ENCODE measurements around the gene EYA2. TPM values are rescaled to one million over a fixed set of nuclear protein-coding genes. Genes with fewer than 3 reads are reported as not detected.
"Not testable (repeated sequence)": the region's sequence is repeated elsewhere in the genome, so short reads cannot be mapped to it uniquely, and the experiment has no call there.

The EYA2 gene
- total RNA-seq, 3 donors from 2014 or later: 5.4 to 19.2 (median 12.5) TPM

DNA sequence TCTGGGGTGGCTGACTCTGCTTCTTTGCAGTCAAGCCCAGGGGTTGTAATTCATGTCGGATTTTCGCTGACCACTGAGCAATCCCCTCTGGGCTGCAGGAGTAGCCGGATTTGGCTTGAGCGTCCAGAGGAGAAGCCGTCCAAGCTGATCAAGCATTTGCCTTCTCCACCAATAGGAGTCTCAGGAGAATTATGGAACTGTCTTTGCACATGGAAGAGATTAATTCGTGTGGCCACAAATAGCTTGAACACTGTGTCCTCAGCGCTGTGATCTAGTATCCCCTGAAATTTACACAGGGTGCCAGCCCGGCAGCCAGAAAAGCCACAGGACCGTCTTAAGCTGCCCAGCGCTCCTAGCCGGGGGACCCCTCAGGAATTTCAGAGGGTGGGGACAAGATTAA lies 37.1 kb downstream of the EYA2 start:
- H3K4me1 ChIP-seq: peaks cover 4 to 12% of the 10 kb centered on the region in 2 donors
- no peak for DNase-seq (ENCODE audit: low spot score in 2 of 2)
- H3K27me3 ChIP-seq: no peaks in the 10 kb centered on the region
- peak overlapping the region in 1 of 2 donors; percentile 52 for H3K27ac ChIP-seq
- peak overlapping the region in 1 of 3 donors; percentile 17 for H3K4me3 ChIP-seq
- TF ChIP-seq POLR2A (IDR thresholded peaks at IDR 0.05): no peak
- TF ChIP-seq POLR2AphosphoS5 (IDR thresholded peaks at IDR 0.05): peak in 1 of 3 donors; percentile 8
- H3K36me3 ChIP-seq: no peaks in the 10 kb centered on the region
- no peaks in the 10 kb centered on the region for H3K9me3 ChIP-seq
- intact Hi-C loops (cut with DNase I; ENCODE audit: low total_unique reads): no loop called here

DNA sequence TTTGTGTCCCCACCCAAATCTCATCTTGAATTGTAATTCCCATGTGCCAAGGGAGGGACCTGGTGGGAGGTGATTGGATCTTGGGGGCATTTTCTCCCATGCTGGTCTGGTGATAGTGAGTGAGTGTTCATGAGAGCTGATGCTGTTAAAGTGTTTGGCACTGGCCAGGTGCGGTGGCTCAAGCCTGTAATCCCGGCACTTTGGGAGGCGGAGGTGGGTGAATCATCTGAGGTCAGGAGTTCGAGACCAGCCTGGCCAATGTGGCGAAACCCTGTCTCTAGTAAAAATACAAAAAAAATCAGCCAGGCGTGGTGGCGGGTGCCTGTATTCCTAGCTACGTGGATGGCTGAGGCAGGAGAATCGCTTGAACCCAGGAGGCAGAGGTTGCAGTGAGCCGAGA lies 37.8 kb downstream of the EYA2 start:
- DNase-seq (ENCODE audit: low spot score in 2 of 2); H3K27me3 ChIP-seq; H3K4me3 ChIP-seq; H3K9me3 ChIP-seq; H3K36me3 ChIP-seq; intact Hi-C loops (cut with DNase I; ENCODE audit: low total_unique reads): not testable (repeated sequence)
- H3K27ac ChIP-seq: peak overlapping the region in 1 of 2 donors; percentile 52
- peaks cover 4 to 12% of the 10 kb centered on the region in 2 donors for H3K4me1 ChIP-seq

DNA sequence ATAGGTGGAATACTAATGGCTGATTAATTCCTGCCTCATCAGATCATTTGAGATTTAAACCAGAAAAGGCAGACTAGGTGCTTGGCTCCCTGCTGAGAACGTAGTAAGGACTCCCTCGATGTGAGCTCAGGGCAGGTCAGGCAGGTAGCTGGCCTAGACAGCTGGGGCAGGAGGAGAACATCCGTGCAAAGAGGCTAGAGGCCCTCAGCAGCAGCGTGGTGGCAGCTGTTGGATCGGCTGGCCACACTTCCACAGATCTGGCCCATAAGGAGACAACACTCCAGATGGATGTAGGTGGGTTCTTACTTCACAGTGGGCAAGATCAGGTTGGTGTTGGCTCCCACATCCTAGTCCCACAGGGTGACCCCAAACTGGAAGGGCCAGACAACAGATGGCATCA lies 38.5 kb downstream of the EYA2 start:
- TF ChIP-seq, protein P1, sequence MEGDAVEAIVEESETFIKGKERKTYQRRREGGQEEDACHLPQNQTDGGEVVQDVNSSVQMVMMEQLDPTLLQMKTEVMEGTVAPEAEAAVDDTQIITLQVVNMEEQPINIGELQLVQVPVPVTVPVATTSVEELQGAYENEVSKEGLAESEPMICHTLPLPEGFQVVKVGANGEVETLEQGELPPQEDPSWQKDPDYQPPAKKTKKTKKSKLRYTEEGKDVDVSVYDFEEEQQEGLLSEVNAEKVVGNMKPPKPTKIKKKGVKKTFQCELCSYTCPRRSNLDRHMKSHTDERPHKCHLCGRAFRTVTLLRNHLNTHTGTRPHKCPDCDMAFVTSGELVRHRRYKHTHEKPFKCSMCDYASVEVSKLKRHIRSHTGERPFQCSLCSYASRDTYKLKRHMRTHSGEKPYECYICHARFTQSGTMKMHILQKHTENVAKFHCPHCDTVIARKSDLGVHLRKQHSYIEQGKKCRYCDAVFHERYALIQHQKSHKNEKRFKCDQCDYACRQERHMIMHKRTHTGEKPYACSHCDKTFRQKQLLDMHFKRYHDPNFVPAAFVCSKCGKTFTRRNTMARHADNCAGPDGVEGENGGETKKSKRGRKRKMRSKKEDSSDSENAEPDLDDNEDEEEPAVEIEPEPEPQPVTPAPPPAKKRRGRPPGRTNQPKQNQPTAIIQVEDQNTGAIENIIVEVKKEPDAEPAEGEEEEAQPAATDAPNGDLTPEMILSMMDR (IDR thresholded peaks at IDR 0.05): no peak
- TF ChIP-seq POLR2A (IDR thresholded peaks at IDR 0.05): no peak
- no peak for TF ChIP-seq POLR2AphosphoS5 (IDR thresholded peaks at IDR 0.05)
- DNase-seq (ENCODE audit: low spot score in 2 of 2): no peak
- Histone ChIP-seq H3K36me3 (no peaks in the 10 kb centered on the region), H3K4me1 (peaks cover 2 to 12% of the 10 kb centered on the region in 2 donors), H3K9me3 (no peaks in the 10 kb centered on the region), H3K27ac (peak overlapping the region in 1 of 2 donors; percentile 32), H3K4me3 (no peak overlapping the region), H3K27me3 (no peaks in the 10 kb centered on the region)
- intact Hi-C loops (cut with DNase I; ENCODE audit: low total_unique reads): no loop called here

DNA sequence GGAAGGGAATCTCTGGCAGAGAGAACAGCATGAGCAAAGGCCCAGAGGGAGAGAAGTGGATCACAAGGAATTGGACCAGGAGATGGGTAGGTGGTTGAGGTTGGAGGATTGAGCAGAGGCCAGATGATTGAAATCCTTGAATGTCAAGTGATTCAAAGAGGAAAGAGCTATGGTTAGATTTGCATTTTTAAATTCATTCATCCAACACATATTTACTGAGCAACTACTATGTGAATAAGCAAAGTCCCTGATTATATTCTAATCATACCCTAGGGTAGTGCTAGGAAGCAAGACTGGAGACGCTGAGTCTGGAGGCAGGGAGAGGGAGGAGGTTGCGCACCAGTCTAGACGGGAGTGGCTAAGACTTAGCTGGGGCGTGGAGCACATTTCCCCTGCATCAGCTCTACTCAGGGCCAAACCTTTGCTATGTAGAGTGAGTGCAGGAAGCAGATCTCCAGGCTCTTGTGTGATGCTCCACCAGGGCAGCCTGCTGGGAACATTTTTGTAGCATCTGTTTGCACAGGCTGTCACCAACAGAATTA lies 40.2 kb downstream of the EYA2 start:
- no peak for DNase-seq (ENCODE audit: low spot score in 2 of 2)
- Histone ChIP-seq H3K36me3 (no peaks in the 10 kb centered on the region), H3K27me3 (no peaks in the 10 kb centered on the region), H3K9me3 (no peaks in the 10 kb centered on the region), H3K4me1 (peaks cover 0 to 12% of the 10 kb centered on the region in 2 donors), H3K27ac (no peak overlapping the region), H3K4me3 (no peak overlapping the region)
- intact Hi-C loops (cut with DNase I; ENCODE audit: low total_unique reads): no loop called here
- TF ChIP-seq POLR2A (IDR thresholded peaks at IDR 0.05) (no peak), POLR2AphosphoS5 (IDR thresholded peaks at IDR 0.05) (no peak)
- TF ChIP-seq, protein P1 (IDR thresholded peaks at IDR 0.05): no peak

DNA sequence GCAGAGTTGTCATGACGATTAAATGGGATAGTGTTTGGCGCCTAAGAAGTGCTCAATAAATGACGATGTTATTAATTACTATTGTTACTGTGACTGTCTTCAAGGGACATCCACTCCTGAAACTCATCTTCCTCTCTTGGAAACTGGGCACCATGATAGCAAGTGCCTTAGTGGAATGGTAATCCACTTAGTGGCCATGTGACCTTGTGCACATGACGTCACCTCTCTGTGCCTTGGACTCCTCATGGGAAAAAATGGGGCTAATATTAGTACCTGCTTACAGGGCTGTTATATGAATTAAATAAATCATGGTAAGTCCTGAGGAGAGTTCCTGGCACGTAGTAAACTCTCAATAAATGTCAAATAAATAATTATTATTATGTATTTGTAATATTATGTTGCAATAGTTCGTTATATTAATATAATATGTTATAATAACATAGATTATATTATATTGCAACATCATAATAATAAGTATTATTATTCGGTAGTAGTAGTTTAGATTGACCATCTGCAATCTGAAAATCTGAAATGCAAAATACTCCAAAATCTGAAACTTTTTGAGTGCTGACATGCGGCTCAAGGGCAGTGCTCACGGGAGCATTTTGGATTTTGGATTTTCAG lies 40.9 kb downstream of the EYA2 start:
- Histone ChIP-seq H3K4me1 (peaks cover 0 to 5% of the 10 kb centered on the region in 2 donors), H3K9me3 (no peaks in the 10 kb centered on the region), H3K27me3 (no peaks in the 10 kb centered on the region), H3K4me3 (no peak overlapping the region), H3K36me3 (no peaks in the 10 kb centered on the region), H3K27ac (no peak overlapping the region)
- TF ChIP-seq, protein P1 (IDR thresholded peaks at IDR 0.05): no peak
- TF ChIP-seq POLR2AphosphoS5 (IDR thresholded peaks at IDR 0.05): no peak
- no peak for TF ChIP-seq POLR2A (IDR thresholded peaks at IDR 0.05)
- intact Hi-C loops (cut with DNase I; ENCODE audit: low total_unique reads): no loop called here
- no peak for DNase-seq (ENCODE audit: low spot score in 2 of 2)

DNA sequence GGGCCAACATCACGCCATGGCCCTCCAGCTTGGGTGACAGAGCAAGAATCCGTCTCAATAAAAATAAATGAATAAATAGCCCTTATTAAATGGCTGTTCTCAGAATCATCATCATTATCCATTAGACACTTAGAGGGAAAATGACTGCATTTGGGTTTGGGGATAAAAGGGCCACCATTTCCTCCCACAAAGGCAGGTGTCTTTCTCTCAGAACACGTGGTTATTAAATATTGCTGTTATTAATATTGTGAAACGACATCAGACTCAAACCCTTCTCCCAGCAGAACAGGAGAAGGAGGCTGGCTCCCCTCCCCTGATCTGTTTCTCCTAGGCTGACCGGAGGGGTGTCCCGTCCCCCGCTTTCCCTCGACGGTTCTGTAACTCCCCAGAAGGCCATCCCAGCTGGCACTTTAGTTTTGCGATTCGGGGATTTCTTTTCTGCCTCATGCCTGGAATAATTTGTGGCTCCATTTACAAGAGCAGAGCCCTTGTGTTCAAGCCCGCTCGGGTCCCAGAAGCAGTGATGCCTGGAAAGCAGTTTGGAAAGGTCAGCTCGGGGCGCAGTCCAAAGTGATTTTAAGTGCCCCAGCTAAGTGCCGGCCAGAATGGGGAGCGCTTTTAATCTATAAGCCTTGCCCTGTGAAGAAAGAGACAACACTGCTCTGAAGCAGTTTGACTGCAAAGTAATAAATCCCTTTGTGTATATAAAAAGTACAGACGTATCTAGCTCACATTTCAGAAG lies 41.9 kb downstream of the EYA2 start:
- H3K4me3 ChIP-seq: no peak overlapping the region
- H3K27ac ChIP-seq: no peak overlapping the region
- TF ChIP-seq POLR2AphosphoS5 (IDR thresholded peaks at IDR 0.05): no peak
- no peak for TF ChIP-seq POLR2A (IDR thresholded peaks at IDR 0.05)
- TF ChIP-seq, protein P1 (IDR thresholded peaks at IDR 0.05): no peak

More for the DNA sequence above, 41.9 kb downstream of the EYA2 start:
- no peak for DNase-seq (ENCODE audit: low spot score in 2 of 2)
- no peaks in the 10 kb centered on the region for H3K4me1 ChIP-seq
- H3K36me3 ChIP-seq: no peaks in the 10 kb centered on the region
- intact Hi-C loops (cut with DNase I; ENCODE audit: low total_unique reads): no loop called here
- no peaks in the 10 kb centered on the region for H3K9me3 ChIP-seq
- no peaks in the 10 kb centered on the region for H3K27me3 ChIP-seq

Measured in breast epithelium (tissue), 4 donors.